Fibroblast of lung (primary cell): Measurements from ENCODE around the gene MAP4K2.

ENCODE experiments used
- EZH2 ChIP-seq: IDR thresholded peaks from 2 replicates; pipeline ENCODE4 v1.5.1; 2012; ENCODE audit warnings: low read length, control low read depth, mild to moderate bottlenecking; ENCODE audit errors: missing control alignments
- TF ChIP-seq, protein P1 (sequence below), 2 donors: IDR thresholded peaks in 1 of 2; conservative IDR thresholded peaks in 1 of 2; 1 replicate in 1 of 2; 2 replicates in 1 of 2; pipeline ENCODE4 v1.5.1; 2011 to 2012; ENCODE audit warnings: low read length in 2 of 2, control low read depth in 1 of 2, inconsistent platforms in 1 of 2, low read depth in 1 of 2, mild to moderate bottlenecking in 1 of 2

DNA sequence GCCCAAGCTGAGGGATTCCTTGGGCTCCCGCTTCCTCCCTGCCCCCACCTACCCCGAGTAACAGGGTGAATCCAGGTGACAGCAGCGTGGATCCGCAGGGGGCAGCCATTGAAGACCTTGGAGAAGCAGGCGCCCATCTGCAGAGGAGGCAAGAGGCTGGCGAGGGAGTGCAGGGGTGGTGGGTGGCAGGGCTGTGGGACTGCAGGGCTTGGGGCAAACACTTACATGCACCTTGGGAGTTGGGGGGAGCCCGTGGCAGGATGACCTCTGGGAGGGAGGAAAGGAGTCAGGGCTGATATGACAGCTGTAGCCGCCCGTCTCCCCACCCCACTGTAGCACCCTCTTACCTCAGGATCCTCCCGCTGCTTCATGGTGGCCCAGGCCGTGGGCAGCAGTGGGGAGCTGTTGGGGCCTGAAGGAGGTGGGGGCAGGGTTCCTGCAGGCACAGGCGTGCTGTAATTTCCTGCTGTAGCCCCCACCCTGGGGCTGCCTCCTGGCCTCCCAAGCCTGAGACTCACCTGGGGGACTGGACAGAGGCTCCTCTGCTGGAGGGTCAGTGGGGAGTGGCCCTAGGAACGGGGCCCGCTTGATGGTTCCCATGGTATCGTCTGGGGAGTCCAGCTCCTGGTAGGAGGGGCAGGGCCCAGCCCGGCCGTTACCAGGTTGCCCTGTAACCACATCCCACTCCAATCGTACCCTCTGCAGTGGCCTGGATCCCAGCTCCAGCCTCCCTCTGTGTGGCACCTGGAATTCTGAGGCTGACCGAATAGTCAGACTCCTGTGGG, 6.1 kb downstream of the MAP4K2 start:
- TF ChIP-seq, protein P1, sequence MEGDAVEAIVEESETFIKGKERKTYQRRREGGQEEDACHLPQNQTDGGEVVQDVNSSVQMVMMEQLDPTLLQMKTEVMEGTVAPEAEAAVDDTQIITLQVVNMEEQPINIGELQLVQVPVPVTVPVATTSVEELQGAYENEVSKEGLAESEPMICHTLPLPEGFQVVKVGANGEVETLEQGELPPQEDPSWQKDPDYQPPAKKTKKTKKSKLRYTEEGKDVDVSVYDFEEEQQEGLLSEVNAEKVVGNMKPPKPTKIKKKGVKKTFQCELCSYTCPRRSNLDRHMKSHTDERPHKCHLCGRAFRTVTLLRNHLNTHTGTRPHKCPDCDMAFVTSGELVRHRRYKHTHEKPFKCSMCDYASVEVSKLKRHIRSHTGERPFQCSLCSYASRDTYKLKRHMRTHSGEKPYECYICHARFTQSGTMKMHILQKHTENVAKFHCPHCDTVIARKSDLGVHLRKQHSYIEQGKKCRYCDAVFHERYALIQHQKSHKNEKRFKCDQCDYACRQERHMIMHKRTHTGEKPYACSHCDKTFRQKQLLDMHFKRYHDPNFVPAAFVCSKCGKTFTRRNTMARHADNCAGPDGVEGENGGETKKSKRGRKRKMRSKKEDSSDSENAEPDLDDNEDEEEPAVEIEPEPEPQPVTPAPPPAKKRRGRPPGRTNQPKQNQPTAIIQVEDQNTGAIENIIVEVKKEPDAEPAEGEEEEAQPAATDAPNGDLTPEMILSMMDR (conservative IDR thresholded peaks at IDR 0.05 in 1 of 2, IDR thresholded peaks at IDR 0.05 in 1 of 2; ENCODE audit: low read depth in 1 of 2, low read length in 2 of 2), result no peak
- no peak for TF ChIP-seq EZH2
